ENCODE results near the gene CDK5.

DNA sequence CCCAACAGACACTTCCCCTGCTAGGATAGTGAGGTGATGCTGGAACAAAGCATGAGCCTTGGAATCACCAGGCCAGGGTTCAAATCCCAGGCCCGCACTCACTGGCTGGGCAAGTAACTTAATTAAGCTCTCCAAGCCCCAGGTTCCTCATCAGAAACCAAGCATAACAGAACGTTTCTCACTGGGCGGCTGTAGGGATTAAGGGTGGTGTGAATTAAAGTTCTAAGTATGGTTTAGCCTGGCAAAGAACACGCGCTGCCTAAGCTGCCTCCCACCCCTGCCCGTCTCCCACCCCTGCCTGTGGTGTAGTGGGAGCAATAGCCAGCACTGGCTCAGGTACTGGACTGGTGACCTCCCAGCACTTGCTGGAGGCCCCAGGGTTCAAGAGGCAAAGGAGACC, 7.3 kb upstream of the CDK5 start:
- TF ChIP-seq, protein P1, sequence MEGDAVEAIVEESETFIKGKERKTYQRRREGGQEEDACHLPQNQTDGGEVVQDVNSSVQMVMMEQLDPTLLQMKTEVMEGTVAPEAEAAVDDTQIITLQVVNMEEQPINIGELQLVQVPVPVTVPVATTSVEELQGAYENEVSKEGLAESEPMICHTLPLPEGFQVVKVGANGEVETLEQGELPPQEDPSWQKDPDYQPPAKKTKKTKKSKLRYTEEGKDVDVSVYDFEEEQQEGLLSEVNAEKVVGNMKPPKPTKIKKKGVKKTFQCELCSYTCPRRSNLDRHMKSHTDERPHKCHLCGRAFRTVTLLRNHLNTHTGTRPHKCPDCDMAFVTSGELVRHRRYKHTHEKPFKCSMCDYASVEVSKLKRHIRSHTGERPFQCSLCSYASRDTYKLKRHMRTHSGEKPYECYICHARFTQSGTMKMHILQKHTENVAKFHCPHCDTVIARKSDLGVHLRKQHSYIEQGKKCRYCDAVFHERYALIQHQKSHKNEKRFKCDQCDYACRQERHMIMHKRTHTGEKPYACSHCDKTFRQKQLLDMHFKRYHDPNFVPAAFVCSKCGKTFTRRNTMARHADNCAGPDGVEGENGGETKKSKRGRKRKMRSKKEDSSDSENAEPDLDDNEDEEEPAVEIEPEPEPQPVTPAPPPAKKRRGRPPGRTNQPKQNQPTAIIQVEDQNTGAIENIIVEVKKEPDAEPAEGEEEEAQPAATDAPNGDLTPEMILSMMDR (IDR thresholded peaks at IDR 0.05): no peak
- TF ChIP-seq POLR2AphosphoS5 (IDR thresholded peaks at IDR 0.05; ENCODE audit: insufficient read depth in 1 of 2, low read depth in 1 of 2): no peak

Measured in vagina (tissue), 2 donors.